IPS DF 4.7 (cell line): ENCODE results near the gene SLC39A10.

Experiments
- DNase-seq: peaks from one replicate; pipeline ENCODE4 v3.0.0-alpha.2; 2013; ENCODE audit warnings: low spot score; ENCODE audit errors: extremely low read depth

SLC39A10 gene, protein sequence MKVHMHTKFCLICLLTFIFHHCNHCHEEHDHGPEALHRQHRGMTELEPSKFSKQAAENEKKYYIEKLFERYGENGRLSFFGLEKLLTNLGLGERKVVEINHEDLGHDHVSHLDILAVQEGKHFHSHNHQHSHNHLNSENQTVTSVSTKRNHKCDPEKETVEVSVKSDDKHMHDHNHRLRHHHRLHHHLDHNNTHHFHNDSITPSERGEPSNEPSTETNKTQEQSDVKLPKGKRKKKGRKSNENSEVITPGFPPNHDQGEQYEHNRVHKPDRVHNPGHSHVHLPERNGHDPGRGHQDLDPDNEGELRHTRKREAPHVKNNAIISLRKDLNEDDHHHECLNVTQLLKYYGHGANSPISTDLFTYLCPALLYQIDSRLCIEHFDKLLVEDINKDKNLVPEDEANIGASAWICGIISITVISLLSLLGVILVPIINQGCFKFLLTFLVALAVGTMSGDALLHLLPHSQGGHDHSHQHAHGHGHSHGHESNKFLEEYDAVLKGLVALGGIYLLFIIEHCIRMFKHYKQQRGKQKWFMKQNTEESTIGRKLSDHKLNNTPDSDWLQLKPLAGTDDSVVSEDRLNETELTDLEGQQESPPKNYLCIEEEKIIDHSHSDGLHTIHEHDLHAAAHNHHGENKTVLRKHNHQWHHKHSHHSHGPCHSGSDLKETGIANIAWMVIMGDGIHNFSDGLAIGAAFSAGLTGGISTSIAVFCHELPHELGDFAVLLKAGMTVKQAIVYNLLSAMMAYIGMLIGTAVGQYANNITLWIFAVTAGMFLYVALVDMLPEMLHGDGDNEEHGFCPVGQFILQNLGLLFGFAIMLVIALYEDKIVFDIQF

DNA sequence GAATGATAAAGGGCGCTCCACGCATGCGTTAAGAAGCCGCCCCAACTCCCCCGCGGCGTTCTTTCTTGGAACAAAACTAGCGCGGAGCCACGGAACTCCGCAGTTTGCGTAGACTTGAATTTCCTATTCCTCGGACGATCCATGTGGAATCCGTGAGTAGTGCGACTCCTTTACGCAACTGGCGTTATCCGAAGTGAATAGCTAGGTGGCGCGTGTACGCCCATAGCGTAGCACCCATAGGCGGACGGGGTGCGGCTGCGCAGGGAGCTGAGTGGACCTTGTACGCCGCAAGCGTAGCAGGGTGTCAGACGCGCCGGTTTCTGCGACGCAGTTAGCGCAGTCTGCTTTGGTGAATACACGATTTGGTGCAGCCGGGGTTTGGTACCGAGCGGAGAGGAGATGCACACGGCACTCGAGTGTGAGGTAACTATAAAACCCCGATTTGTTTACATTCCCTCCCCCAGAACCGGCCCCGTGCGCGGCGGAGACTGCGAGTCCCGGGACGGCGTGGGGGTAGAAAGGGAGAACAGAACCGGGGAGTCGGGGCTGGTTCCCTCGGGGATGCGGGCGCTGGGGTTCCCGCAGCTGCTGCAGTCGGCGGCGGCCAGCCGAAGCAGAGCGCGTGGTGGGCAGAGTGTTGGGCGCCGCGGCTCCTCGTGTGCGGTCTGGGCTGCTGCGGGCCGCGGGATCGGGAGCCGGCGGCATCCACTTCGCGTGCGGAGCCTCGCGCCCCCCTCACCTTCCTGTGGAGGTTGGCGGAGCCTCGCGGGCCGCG is at the start of gene SLC39A10:
Gene SLC39A10 (plus strand): TSS at position 368 of the 775 bp plus-strand sequence. CDS start 22,817 bp downstream, outside the sequence.
- peak; percentile 93 for DNase-seq

DNA sequence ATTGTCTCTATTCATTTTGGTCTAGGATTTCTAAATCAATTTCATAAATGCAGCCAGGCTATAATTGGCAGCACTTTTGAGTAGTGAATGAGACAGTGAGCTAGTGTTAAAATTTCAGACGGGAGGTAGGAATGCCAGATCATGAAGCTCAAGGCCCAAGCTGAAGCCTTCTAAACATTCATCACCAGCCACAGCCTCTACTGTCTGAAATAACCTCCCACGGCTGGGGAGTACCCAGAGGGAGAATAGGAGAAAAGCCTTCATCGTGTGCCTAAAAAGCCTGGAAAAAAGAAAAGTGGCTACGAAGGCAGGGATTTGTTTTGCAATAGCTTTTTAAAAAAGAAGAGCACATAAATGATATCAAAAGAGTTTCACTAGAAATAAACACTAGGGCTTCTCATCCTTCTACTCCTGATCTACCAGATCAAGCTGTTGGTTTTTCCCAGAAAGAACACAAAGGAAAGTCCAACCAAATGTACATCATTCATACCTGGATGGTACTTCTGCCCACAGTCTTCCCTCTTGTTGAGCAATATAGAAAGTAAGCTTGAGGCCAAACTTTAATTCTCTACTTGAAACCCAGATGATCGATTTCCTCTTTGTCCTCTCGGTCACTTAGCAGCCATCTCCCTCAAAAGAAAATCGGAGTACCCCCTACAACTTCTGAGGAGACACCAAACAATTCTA is 48.1 kb upstream of the SLC39A10 start:
- no peak for DNase-seq

DNA sequence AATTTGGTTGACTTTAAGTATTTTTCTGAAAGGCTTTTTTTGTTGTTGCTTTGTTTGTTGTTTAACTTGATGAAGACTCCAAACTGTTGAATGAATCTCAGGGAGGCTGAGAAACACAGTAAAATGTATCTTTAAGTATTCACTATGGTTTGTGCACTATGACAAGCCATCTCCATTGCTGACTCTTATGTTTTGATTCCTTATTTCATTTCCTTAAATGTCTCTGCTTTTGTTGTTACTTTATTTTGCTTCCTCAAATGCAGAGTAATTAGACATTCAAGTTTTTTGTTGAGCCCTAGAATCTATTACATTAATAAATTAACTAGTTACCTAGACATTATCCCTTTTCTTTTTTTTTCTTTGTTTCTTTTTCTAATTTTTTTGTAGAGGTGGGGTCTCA is 46.3 kb upstream of the SLC39A10 start:
- no peak for DNase-seq

DNA sequence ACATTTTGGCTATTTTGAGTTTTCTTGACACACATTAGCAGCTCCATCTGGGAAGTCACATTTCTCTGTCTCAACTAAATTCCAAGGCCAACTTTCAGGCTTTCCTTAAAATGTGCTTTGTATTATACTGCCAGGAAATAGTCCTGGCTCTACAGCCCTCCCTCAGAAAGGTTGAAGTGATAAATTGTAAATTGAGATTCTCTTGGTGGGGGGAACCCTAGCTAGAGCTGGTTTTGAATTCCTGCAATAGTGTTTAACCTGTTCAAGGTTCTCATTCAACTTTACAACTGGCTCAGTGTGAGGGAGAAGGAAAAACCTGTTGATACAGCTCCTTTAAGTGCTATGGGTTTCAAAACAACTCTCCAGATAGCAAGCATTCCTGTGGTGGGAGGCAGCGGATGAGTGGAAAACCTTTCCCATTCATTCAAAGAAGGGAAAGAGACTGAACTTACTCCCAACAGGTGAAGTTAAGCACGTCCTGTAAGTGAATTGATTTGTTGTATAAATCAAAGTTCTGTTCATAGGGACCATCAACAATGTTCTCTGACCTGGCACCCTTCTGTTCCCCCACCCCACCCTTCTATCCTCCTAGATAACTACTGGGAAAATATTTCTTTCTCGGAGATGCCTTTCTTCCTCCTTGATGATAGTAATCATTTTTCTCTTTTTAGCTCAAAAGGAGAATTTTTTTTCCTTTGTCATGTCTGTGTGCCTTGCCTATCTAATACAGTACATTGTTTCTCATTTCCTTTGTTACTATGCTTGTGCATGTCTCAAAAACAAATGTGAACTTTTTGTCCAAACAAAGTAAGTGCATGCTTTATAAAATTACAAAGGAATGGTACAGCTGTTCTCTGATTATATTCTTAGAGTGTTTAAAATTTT is 44.2 kb upstream of the SLC39A10 start:
- peak; percentile 89 for DNase-seq

DNA sequence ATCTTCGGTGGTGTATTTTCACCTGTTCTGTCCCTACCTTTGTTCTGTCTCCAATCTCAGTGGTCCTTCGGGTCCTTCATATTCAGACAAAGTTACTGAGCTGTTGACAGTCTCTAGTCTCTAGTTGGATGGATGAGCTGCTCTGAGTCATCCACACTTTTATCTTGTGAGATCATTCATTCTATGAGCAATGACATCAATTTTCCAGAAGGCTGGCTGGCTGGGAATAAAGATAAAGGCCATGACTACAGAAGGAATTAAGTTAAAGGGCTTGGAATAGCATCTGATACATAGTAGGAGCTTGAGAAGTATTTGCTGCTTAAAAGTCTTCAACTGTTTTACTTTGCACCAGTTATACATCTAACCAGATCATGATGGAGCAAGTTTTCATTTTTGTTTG is 43.1 kb upstream of the SLC39A10 start:
- DNase-seq = no peak

DNA sequence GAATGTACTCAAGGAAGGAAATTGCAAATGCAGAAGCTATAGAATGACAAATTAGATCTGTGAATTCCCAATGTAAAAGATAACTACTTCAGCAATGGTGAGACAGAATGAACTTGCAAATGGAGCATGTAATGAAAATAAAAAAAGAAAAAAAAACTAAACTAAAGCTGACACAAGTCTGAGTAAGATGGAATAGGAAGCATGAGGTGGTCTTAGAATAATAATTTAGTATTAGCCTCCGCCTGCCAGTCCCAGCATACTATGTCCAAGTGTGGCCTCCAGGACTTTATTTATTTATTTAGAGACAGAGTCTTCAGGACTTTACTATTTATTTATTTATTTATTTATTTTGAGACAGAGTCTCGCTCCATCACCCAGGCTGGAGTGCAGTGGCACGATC is 37.4 kb upstream of the SLC39A10 start:
- DNase-seq = no peak

DNA sequence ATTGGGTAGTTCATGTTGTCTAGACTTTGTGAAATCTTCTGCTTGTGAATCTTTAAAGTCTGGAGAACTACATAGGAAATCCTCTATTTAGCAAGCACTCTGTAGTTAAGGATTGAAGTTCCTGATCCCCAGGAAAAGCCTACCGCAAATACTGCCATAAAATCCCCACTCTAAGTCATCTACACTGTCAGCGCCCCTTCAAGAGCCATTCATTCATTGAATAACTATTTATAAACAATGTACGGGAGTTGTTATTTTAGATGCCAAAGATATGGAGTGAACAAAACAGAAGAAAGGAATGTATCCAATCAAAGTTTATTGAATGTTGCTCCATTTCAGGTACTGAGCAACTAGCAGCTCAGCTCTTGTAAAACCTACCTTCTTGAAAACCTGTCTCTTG is 36.5 kb upstream of the SLC39A10 start:
- DNase-seq = no peak

DNA sequence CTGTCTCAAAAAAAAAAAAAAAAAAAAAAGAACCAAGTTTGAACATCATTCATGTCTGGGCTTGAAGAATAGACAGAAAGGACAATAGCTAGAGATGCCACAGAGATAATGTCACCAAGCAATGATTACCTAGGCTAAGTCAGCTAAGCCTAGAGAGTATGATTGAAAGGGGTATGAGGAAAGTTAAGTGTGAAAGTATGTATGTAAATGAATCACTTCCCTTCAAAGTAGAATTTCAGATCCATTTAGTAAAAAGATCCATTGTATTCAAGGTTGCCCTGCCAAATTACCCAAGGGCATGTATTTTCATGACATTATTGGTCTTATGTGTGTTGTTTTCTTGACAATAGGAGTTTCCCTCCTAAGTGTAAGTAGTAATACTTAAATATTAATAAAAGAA is 34.1 kb upstream of the SLC39A10 start:
- DNase-seq = no peak

DNA sequence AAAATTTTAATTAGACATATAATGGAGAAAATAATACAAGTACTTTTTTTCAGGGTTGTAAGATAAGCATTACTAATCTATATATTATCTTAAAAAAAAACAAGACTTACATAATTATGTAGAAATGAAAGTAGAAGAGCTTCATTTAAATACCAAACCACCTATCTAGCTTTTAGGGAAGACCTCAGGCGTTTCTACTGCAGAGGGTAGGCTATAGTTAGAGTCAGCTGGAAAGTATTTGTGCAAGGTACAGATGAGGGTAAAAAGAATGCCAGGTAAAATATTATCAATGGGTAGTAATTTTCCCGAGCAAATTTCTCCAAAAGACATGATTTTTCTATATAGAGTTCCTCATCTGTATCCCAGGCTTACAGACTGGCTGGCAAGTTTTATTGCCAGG is 30.5 kb upstream of the SLC39A10 start:
- DNase-seq = no peak

DNA sequence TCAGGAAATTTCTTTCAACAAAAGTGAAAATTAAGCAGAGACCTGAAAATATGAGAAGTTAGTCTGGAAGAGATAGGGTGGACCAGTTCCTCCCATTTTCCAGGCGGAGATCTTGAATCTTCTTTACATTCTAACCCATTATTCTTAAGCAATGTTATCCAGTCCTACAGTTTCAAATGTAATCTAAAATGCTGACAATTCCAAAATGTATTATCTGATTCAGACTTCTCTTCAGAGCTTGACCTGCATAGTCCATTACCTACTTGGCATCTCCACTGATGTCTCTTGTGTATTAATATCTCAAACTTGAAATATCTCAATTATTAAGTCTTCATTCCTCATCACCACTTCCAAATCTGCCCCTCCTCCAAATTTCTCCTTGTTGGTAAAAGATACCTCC is 28.4 kb upstream of the SLC39A10 start:
- no peak for DNase-seq

DNA sequence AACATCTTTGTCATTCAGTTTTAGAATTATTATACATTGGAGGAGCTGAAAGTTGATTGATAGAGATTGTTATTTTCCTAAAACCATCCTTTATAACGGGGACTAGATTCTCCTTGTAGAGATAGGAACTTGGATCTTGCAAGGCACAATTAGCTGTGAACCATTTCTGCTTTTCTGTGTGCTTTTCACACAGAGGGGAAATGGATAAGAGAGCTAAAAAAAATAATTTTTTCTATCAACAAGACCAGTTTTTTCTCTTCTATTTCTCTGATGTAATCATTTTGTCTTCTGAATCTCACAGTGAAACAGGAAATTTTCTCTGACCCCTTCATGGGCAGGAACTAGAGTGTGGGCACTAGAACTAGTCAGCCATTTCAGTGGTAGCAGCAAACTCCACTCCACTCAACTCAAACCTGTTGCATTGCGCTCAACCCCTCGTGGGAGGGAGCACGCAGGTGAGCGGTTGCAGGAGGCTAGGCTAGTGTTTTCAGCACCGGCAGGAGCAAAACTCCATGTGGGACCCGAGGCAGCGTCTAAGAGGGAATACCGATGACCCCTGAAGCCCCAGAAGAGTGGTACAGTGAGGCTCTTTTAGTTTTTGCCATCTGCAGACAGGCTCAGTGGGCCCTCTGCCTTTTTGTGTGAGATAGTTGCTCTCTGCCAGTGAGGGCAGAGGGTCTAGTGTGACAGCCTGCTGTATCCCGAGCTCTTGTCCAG is 24.0 kb upstream of the SLC39A10 start:
- DNase-seq = no peak

DNA sequence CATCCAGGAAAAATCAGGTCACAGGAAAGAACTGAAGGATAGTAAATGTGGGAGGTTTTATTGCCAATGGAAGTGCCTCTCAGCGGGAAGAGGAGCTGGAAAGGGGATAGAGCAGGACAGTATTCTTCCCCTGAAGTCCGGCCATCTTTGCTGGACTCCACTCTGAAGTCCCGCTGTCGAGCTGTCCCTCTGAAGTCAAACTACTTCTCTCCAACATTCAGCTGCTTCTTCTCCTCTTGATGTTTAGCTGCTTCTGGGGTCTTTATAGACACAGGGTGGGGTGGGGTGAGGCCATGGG is 23.5 kb upstream of the SLC39A10 start:
- no peak for DNase-seq

DNA sequence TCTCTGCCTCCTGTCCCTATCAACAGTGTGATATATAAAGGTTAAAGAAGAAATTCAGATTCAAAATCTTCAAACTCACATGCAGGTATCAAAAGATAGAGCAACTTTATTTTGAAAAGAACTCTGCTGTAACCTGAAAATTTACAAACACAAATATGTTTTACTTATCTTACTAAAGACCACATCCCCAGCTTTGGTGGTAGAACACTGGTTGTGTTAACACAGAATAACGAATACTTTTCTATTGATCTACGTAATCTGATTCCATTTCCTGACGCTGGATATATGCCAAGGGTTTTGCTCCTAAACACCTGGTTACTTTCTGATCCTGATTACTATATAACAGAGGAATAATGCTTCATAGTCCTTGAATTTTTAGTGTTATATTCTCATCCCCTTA is 23.1 kb upstream of the SLC39A10 start:
- DNase-seq = no peak

DNA sequence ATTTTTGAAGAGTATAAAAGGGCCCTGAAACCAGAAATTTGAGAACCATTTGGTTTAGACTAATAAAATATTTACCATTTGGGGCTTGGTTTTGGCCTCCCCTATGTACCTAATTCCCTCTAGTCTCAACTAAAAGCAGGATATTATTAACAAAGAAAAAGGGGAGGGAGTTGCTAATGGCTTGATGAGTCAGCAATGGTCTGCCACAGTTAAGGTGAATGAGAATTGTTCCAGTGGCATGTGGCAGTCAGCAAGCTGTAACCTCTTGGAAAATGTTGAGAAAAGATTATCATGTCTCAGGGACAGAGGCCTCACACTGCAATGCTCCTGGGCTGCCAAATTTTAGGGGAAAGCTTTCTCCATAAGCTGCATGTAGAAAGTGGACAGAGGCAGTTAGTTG is 20.1 kb upstream of the SLC39A10 start:
- DNase-seq = no peak

DNA sequence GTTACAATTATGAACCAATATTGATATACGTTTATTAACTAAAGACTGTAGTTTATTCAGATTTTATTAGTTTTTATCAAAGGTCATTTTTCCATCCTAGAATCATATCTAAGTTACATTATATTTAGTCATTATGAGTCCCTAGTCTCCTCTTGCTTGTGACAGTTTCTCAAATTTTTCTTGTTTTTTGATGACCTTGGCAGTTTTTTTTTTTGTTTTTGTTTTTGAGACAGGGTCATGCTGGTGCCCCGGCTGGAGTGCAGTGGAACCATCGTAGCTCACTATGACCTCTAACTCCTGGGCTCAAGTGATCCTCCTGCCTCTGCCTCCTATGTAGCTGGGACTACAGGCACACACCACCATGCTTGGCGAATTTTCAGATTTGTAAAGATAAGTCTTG is 18.3 kb upstream of the SLC39A10 start:
- DNase-seq = no peak

DNA sequence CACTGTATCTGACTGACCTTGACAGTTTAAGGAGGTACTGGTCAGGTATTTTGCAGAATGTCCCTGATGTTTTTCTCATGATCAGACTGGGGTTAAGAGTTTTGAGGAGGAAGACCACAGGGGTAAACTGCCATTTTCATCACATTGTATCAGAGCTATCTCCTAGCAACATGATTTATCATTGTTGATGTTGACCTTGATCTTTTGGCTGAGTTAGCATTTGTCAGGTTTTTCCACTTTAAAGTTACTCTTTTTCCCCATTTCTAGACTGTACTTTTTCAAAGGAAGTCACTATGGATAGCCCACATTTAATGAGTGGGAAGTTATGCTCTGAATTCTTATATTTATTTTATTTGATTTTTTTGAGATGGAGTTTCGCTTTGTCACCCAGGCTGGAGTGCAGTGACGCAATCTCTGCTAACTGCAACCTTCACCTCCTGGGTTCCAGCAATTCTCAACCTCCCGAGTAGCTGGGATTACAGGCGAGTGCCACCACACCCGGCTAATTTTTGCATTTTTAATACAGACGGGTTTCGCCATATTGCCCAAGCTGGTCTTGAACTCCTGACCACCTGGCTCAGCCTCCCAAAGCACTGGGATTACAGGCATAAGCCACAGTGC is 17.7 kb upstream of the SLC39A10 start:
- DNase-seq = no peak

DNA sequence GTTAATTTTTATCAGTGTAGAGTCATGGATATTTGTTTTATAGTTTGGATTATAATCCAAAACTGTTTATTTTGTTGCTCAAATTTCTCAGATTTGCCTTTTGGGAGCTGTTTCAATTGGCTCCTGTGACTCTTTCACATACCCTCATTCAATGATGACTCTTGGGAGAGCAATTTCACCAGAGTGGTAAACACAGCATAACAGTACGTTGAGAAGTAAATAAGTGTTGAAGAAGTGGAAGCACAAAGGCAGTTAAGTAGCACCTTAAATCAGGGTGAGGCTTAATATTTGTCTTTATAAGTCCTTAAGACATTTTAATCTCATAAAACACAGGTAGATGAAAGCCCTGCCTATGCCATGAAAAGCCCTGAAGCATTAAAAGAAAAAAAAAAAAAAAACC is 17.1 kb upstream of the SLC39A10 start:
- no peak for DNase-seq

DNA sequence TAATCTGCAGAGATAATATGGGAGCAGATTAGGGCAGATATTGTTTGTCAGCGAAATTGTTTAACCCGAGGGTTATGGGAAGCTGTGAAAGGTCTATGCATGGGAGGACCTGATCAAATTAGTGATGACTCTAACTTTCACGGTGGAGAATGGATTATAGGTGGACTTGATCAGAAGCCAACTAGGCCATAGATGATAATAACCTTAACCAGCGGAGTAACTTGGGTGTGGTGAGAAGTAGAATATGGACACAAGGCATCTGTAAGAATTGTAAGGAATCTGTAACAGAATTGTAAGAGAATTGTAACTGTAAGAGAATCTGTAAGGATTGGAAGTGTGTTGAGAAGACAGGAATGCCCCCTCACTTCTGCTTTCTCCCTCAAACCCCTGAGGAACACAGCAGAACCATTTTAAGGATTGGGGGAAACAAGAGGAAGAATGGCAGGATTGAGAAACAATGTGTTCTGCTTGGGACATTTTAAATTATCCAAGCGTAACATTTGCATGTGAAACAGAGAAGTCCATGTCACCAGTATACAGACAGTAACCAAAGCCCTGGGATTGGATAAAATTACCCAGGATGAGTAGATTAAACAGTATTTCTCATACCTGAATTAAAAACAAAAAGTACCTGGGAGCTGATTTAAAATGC is 14.9 kb upstream of the SLC39A10 start:
- no peak for DNase-seq

DNA sequence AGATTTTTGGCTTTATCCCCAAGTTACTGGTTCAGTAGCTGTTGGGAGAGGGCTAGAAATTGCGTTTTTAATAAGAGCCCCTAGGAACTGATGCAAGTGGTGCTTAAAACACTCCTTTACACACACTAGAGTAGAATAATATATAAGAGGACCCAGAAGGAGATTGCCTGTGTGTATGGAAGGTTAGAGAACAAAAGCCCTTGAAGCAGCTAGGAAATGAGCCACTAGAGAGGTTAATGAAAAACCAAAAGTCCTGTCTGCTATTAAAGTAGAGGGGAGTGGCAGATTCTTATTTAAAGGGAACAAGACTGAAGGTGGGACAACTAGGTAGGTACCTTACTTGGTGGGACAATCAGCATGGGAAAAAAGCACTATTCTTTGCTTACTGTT is 14.4 kb upstream of the SLC39A10 start:
- DNase-seq = no peak
